ENCODE data around the gene PPIP5K1.
"Not testable (repeated sequence)": the region's sequence is repeated elsewhere in the genome, so short reads cannot be mapped to it uniquely, and the experiment has no call there.

DNA sequence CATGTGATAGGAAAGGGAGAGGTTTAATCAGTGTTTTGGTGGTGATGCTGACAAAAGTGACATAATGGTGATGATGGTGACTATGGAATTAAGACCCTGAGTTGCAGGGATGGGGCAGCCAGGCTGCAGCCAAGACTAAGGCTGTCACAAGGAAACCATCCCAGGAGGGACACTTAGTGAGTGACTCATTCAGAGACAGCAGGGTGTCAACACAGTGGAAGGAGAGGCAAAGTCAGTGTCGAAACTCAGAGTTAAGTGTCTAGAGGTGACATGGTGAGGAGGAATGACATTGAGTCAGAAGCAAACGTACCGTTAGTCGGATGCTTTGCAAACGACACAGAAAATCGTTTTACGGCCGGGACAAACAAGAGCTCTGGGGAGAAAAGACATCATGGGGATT, 26.2 kb downstream of the PPIP5K1 start:
- TF ChIP-seq, protein P1, sequence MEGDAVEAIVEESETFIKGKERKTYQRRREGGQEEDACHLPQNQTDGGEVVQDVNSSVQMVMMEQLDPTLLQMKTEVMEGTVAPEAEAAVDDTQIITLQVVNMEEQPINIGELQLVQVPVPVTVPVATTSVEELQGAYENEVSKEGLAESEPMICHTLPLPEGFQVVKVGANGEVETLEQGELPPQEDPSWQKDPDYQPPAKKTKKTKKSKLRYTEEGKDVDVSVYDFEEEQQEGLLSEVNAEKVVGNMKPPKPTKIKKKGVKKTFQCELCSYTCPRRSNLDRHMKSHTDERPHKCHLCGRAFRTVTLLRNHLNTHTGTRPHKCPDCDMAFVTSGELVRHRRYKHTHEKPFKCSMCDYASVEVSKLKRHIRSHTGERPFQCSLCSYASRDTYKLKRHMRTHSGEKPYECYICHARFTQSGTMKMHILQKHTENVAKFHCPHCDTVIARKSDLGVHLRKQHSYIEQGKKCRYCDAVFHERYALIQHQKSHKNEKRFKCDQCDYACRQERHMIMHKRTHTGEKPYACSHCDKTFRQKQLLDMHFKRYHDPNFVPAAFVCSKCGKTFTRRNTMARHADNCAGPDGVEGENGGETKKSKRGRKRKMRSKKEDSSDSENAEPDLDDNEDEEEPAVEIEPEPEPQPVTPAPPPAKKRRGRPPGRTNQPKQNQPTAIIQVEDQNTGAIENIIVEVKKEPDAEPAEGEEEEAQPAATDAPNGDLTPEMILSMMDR (IDR thresholded peaks at IDR 0.05 in 2 of 3, conservative IDR thresholded peaks at IDR 0.05 in 1 of 3; ENCODE audit: borderline replicate concordance in 1 of 3, insufficient read depth in 1 of 3, low read depth in 2 of 3, low read length in 2 of 3): not testable (repeated sequence)
- not testable (repeated sequence) for TF ChIP-seq EZH2phosphoT487 (IDR thresholded peaks at IDR 0.05; ENCODE audit: borderline replicate concordance); POLR2A (IDR thresholded peaks at IDR 0.05; ENCODE audit: borderline replicate concordance, extremely low read depth, insufficient read depth, insufficient read length); POLR2AphosphoS5 (IDR thresholded peaks at IDR 0.05; ENCODE audit: low read depth, low read length); EGR1 (IDR thresholded peaks at IDR 0.05; ENCODE audit: low read depth); YY1 (IDR thresholded peaks at IDR 0.05; ENCODE audit: extremely low read depth, insufficient replicate concordance, low read depth, low read length); JUND (IDR thresholded peaks at IDR 0.05); EZH2 (IDR thresholded peaks at IDR 0.05); ZFX (IDR thresholded peaks at IDR 0.05); CBX3 (IDR thresholded peaks at IDR 0.05; ENCODE audit: low read depth); CEBPB (IDR thresholded peaks at IDR 0.05; ENCODE audit: low read depth)
- TF ChIP-seq, protein P2, sequence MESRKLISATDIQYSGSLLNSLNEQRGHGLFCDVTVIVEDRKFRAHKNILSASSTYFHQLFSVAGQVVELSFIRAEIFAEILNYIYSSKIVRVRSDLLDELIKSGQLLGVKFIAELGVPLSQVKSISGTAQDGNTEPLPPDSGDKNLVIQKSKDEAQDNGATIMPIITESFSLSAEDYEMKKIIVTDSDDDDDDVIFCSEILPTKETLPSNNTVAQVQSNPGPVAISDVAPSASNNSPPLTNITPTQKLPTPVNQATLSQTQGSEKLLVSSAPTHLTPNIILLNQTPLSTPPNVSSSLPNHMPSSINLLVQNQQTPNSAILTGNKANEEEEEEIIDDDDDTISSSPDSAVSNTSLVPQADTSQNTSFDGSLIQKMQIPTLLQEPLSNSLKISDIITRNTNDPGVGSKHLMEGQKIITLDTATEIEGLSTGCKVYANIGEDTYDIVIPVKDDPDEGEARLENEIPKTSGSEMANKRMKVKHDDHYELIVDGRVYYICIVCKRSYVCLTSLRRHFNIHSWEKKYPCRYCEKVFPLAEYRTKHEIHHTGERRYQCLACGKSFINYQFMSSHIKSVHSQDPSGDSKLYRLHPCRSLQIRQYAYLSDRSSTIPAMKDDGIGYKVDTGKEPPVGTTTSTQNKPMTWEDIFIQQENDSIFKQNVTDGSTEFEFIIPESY (IDR thresholded peaks at IDR 0.05; ENCODE audit: extremely low read depth, insufficient replicate concordance, low read length): not testable (repeated sequence)
- TF ChIP-seq, protein P3, sequence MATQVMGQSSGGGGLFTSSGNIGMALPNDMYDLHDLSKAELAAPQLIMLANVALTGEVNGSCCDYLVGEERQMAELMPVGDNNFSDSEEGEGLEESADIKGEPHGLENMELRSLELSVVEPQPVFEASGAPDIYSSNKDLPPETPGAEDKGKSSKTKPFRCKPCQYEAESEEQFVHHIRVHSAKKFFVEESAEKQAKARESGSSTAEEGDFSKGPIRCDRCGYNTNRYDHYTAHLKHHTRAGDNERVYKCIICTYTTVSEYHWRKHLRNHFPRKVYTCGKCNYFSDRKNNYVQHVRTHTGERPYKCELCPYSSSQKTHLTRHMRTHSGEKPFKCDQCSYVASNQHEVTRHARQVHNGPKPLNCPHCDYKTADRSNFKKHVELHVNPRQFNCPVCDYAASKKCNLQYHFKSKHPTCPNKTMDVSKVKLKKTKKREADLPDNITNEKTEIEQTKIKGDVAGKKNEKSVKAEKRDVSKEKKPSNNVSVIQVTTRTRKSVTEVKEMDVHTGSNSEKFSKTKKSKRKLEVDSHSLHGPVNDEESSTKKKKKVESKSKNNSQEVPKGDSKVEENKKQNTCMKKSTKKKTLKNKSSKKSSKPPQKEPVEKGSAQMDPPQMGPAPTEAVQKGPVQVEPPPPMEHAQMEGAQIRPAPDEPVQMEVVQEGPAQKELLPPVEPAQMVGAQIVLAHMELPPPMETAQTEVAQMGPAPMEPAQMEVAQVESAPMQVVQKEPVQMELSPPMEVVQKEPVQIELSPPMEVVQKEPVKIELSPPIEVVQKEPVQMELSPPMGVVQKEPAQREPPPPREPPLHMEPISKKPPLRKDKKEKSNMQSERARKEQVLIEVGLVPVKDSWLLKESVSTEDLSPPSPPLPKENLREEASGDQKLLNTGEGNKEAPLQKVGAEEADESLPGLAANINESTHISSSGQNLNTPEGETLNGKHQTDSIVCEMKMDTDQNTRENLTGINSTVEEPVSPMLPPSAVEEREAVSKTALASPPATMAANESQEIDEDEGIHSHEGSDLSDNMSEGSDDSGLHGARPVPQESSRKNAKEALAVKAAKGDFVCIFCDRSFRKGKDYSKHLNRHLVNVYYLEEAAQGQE (IDR thresholded peaks at IDR 0.05; ENCODE audit: low read depth): not testable (repeated sequence)
- TF ChIP-seq, protein P4, sequence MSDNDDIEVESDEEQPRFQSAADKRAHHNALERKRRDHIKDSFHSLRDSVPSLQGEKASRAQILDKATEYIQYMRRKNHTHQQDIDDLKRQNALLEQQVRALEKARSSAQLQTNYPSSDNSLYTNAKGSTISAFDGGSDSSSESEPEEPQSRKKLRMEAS (IDR thresholded peaks at IDR 0.05): not testable (repeated sequence)
